ENCODE results near the gene SIX5. TPM values are rescaled to one million over a fixed set of nuclear protein-coding genes. Genes with fewer than 3 reads are reported as not detected.
A peak's percentile ranks its signal among the peaks of the same experiment; 100 is the strongest.

Gene SIX5
- total RNA-seq, 2 experiments from 2014 or later = 9.4 to 15.2 TPM

DNA sequence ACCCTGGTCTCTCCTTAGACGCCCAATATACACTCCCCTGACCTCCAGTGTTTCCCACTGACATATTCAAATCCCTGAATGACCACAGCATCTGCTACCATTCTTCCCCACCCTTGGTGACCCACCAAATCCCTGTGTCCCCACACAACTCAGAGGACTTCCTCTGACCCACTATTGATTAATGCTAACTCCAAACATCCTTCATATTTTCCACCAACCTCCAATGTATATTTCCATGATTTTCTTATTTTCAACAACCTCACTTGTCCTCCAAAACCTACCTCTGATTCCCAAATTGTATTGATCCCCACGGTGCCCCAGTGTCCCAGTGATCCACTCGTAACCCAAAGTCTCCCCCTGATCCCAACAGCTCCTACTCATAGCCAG lies 24.1 kb upstream of the SIX5 start:
- H3K27ac ChIP-seq (ENCODE audit: low read depth, low read length, poor library complexity, severe bottlenecking) = no peak overlapping the region

GRCh38 chr19:45792470-45793177 lies 23.6 kb upstream of the SIX5 start, which contains the start of gene DMWD:
Gene DMWD, minus strand, starts transcription at chr19:45792845. Its CDS starts 89 bp downstream, at chr19:45792756.
- H3K27ac ChIP-seq (ENCODE audit: low read depth, low read length, poor library complexity, severe bottlenecking) = no peak within 1 kb of the TSS

More for the DNA sequence above, 24.1 kb upstream of the SIX5 start:
- no peak for DNase-seq (ENCODE audit: low spot score)
- H3K36me3 ChIP-seq (ENCODE audit: insufficient read depth, low read length) = peaks cover 21% of the 10 kb centered on the region
- TF ChIP-seq, protein P1, sequence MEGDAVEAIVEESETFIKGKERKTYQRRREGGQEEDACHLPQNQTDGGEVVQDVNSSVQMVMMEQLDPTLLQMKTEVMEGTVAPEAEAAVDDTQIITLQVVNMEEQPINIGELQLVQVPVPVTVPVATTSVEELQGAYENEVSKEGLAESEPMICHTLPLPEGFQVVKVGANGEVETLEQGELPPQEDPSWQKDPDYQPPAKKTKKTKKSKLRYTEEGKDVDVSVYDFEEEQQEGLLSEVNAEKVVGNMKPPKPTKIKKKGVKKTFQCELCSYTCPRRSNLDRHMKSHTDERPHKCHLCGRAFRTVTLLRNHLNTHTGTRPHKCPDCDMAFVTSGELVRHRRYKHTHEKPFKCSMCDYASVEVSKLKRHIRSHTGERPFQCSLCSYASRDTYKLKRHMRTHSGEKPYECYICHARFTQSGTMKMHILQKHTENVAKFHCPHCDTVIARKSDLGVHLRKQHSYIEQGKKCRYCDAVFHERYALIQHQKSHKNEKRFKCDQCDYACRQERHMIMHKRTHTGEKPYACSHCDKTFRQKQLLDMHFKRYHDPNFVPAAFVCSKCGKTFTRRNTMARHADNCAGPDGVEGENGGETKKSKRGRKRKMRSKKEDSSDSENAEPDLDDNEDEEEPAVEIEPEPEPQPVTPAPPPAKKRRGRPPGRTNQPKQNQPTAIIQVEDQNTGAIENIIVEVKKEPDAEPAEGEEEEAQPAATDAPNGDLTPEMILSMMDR (conservative IDR thresholded peaks at IDR 0.05; ENCODE audit: low read length) = no peak
- no peak for TF ChIP-seq EZH2phosphoT487 (IDR thresholded peaks at IDR 0.05; ENCODE audit: borderline replicate concordance, low read depth, low read length)
- H3K4me2 ChIP-seq (ENCODE audit: low read length) = peak overlapping the region; percentile 48
- intact Hi-C loops (cut with micrococcal nuclease; ENCODE audit: unreplicated experiment) = no loop called here
- H2AFZ ChIP-seq (ENCODE audit: low read length) = no peak overlapping the region
- H3K4me1 ChIP-seq (ENCODE audit: insufficient read depth, low read length, poor library complexity, severe bottlenecking) = peaks cover 25% of the 10 kb centered on the region
- ChIA-PET CTCF (ENCODE audit: unreplicated experiment) (interaction anchor here (0.6 to 1.0 kb wide), 2 partner anchors 11 to 202 kb away, joined by 3 to 5 read pairs; partner anchors contain the start of gene CCDC61), POLR2A (no interaction called here)
- no peaks in the 10 kb centered on the region for H3K9me3 ChIP-seq (ENCODE audit: low read length)
- no TSS peak for BruUV-seq (replicated peaks)
- no peaks in the 10 kb centered on the region for H3K9me2 ChIP-seq (ENCODE audit: insufficient read depth, low read length)
- peaks cover 11% of the 10 kb centered on the region; the same call in 1 of the 2 replicates for H3K79me2 ChIP-seq (ENCODE audit: insufficient read depth, low read depth, low read length)
- 0 out of 2 replicates have a peak, but pooled peaks cover 11% of the 10 kb centered on the region for H4K20me1 ChIP-seq (ENCODE audit: insufficient read depth, low read length)
- H3K4me3 ChIP-seq (ENCODE audit: low read depth, low read length, poor library complexity, severe bottlenecking) = peak overlapping the region; percentile 45

More at GRCh38 chr19:45792470-45793177, 23.6 kb upstream of the SIX5 start, which contains the start of gene DMWD:
- no TSS peak for BruUV-seq (replicated peaks)
- Histone ChIP-seq H3K4me3 (ENCODE audit: low read depth, low read length, poor library complexity, severe bottlenecking) (peak within 1 kb of the TSS; percentile 94), H3K4me1 (ENCODE audit: insufficient read depth, low read length, poor library complexity, severe bottlenecking) (peaks cover 25% of the 10 kb centered on the region), H3K9me3 (ENCODE audit: low read length) (no peaks in the 10 kb centered on the region), H4K20me1 (ENCODE audit: insufficient read depth, low read length) (0 out of 2 replicates have a peak, but pooled peaks cover 11% of the 10 kb centered on the region), H3K4me2 (ENCODE audit: low read length) (peak within 1 kb of the TSS; percentile 100), H3K79me2 (ENCODE audit: insufficient read depth, low read depth, low read length) (peaks cover 11% of the 10 kb centered on the region; the same call in 1 of the 2 replicates), H3K9me2 (ENCODE audit: insufficient read depth, low read length) (no peaks in the 10 kb centered on the region), H2AFZ (ENCODE audit: low read length) (no peak within 1 kb of the TSS), H3K36me3 (ENCODE audit: insufficient read depth, low read length) (peaks cover 22% of the 10 kb centered on the region)
- POLR2A ChIA-PET = no interaction called here
- CTCF ChIA-PET (ENCODE audit: unreplicated experiment) = interaction anchor here (0.6 to 1.0 kb wide), 2 partner anchors 11 to 203 kb away, joined by 3 to 5 read pairs; partner anchors contain the start of gene CCDC61
- DNase-seq (ENCODE audit: low spot score) = peak; percentile 99
- intact Hi-C loops (cut with micrococcal nuclease; ENCODE audit: unreplicated experiment) = no loop called here
- TF ChIP-seq, protein P1 (conservative IDR thresholded peaks at IDR 0.05; ENCODE audit: low read length) = no peak
- no peak for TF ChIP-seq EZH2phosphoT487 (IDR thresholded peaks at IDR 0.05; ENCODE audit: borderline replicate concordance, low read depth, low read length)
